ENCODE measurements around the gene ZNF668. TPM values are rescaled to one million over a fixed set of nuclear protein-coding genes. Genes with fewer than 3 reads are reported as not detected.
"Not testable (repeated sequence)": the region's sequence is repeated elsewhere in the genome, so short reads cannot be mapped to it uniquely, and the experiment has no call there.

The ZNF668 gene
- polyA plus RNA-seq, 1 donor: 8.7 TPM

GRCh38 chr16:31100876-31101641, 27.0 kb upstream of the ZNF668 start:
- not testable (repeated sequence) for DNase-seq (ENCODE audit: low read depth)

DNA sequence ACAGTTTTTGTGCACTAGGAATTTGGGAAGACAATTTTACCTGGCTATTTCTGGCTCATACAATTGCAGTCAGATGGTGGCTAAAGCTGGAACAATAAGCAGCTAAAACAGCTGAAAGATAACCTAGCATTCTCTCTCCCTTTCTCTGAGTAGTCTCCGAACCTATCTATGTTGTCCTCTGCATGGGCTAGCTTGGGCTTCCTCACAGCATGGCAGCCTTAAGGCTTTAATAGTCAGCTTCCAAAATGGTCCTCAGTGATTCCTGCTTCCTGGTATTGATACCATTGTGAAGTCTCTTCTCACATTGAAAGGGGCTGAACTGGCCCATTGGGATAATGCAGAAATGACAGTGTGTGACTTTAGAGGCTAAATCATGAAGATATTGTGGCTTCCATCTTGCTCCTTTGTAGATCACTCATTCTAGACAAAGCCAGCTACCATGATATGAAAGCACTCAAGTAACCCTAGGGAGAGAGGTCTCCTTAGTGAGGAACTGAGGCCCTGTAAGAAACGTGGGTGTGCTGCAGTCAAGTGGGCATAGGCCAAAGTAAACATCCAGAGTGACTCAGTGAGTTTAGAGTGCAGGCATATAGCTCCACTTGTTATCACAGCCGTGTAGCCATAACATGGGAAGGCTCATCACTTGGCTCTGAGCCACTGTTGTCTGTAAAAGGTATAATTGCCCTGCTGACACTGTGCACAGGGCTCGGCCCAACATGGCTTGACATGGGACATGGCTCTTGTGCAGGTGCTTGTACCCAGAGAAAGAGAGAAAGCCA, 26.0 kb upstream of the ZNF668 start:
- no peak for DNase-seq (ENCODE audit: low read depth)

DNA sequence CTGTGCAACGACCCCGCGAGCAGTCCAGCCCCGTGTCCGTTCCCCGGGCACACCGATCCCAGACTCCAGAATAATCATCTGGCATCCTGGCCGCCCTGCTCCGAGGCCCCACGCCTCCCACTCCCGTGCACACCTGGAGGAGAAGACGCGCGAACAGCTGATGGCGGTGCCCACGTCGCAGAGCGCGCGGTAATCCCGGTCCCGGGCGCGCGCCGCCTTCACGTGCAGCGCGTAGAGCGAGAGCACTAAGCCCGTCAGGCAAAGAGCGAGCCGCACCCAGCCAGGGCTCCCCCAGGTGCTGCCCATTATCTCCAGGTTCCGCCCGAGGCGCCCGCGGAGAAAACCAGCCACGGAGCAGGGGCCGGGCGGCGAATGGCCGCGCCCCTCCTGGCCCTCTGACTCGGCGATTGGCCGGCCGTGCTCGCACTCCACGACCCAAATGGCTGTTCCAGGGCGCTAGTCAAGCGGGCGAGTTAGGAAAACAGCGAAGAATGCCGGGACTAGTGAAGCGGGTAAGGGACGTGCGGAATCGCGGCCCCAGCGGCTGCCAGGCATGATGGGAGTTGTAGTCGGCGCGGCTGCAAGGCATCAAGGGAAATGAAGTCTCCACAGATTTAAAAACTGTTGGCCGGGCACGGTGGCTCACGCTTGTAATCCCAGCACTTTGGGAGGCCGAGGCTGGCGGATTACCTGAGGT, 20.5 kb upstream of the ZNF668 start, which contains the start of gene VKORC1:
Gene VKORC1, minus strand, starts transcription at position 374 of the 697 bp plus-strand sequence. Its CDS starts 68 bp downstream, at position 306.
- DNase-seq (ENCODE audit: low read depth): peak; percentile 88

DNA sequence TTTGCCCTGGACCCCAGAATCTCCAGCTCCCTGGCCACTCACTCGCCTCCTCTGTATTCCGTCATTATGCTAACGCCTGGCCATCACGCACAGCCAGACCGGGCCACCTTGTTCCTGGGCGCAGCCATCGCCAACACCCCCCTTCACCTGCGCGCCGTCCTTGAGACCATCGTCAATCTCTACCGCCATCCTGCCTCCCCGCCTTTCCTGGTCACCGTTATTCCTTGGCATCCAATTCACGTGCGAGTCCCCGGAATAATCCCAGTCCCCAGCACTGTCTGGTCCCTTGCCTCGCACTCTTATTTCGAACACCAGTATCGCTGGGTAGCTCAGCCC, 20.0 kb upstream of the ZNF668 start:
- DNase-seq (ENCODE audit: low read depth): no peak

DNA sequence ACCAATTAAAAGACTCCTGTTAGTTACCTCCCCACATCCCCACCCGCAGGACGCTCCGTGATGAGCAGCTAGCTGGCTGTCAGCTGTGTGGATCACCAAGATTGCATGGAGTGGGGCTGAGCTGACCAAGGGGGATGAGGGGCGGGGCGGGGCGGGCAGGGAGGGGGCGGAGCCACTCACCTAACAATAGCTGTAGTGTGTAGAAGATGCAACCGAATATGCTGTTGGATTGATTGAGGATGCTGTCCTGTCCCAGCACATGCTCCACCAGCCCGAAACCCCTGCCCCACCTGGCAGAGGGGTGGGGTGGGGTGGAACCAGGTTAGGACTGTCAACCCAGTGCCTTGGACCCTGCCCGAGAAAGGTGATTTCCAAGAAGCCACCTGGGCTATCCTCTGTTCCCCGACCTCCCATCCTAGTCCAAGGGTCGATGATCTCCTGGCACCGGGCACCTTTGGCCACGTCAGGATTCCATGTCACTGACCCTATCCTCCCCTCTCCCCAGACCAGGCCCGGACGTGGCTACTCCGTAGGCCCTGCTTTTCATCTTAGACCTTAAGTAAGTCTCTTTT, 19.2 kb upstream of the ZNF668 start:
- DNase-seq (ENCODE audit: low read depth): no peak

DNA sequence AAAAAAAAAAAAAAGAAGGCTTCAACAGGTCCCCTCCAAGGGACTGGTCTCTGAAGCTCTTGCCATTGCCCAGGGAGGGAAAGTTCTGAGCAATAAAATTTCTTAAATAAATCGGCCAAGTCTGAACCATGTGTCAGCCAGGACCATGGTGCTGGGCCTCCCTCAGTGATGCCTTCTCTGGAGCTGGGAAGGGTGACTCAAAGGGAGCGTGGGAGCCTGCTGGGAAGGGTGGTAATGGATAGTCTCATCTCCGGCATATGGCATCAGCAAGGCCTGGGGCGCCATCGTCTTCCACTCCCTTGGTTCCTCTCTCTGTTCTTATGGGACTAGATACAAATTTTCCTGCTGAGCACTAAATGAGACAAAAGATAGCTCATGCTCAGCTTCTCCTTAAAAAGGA, 18.3 kb upstream of the ZNF668 start:
- no peak for DNase-seq (ENCODE audit: low read depth)

GRCh38 chr16:31090540-31090939, 16.5 kb upstream of the ZNF668 start:
- no peak for DNase-seq (ENCODE audit: low read depth)

- DNase-seq (ENCODE audit: low read depth): no peak
Observed at GRCh38 chr16:31089199-31089598, 15.2 kb upstream of the ZNF668 start.

DNA sequence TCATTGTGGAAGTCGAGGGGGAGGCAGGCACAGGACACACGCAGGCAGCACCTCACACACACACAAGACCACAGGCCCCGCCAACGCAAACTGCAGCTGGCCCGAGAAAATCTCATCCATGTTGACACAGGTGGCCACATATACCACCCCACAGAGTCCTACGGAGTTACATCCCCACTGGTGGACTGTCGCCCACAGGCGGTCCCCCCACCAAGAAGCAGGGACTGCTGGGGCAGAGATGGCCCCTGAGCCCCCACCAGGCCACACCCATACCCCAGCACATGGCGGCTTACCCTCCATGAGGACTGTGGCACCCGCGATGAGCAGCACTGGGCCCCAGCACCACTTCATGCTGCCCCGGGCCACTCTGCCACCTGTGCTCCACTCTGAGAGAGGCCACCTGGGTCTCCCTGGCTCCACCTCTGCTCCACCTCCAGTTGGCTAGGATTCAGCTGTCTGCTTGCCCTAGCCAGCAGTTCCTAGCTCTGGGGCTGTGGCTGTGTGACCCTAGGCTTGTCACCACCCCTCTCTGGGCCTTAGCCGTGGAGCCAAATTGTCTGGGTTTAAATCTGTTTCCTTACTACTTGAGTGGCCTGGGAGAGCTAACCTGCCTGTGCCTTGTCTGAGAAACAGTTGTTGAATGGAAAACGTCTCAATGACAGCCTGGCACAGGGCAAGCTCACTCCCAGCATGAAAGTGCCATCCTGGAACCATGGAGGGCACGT, 14.6 kb upstream of the ZNF668 start, which contains the start of gene PRSS53:
Gene PRSS53, minus strand, starts transcription at position 485 of the 725 bp plus-strand sequence. Its CDS starts 134 bp downstream, at position 351.
- DNase-seq (ENCODE audit: low read depth): no peak

DNA sequence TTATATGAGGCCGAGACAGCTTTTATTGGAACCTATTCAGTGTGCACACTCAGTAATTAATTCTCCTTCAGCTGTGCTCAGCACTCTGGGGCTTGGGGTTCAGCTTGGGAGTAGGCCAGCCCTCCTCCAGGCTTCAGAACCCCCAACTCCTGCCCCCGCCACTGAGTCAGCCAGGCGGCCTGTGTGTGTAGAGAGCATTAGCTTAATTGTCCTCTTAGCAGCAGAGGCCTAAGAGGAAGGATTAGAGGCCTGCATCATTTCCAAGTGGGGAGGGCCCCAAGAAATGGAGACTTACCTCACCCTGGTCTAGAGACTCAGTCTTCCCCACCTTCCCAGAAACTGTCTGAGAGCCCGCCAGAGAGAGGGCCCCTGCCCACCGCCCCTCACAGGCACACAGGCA, 13.9 kb upstream of the ZNF668 start:
- no peak for DNase-seq (ENCODE audit: low read depth)

- no peak for DNase-seq (ENCODE audit: low read depth)
Observed at GRCh38 chr16:31087481-31087880, 13.4 kb upstream of the ZNF668 start.

GRCh38 chr16:31086629-31086906, 12.5 kb upstream of the ZNF668 start:
- no peak for DNase-seq (ENCODE audit: low read depth)

GRCh38 chr16:31085873-31086628, 12.0 kb upstream of the ZNF668 start:
- no peak for DNase-seq (ENCODE audit: low read depth)

- DNase-seq (ENCODE audit: low read depth): no peak
Observed at GRCh38 chr16:31085411-31085810, 11.4 kb upstream of the ZNF668 start.

GRCh38 chr16:31084584-31085302, 10.7 kb upstream of the ZNF668 start:
- no peak for DNase-seq (ENCODE audit: low read depth)

DNA sequence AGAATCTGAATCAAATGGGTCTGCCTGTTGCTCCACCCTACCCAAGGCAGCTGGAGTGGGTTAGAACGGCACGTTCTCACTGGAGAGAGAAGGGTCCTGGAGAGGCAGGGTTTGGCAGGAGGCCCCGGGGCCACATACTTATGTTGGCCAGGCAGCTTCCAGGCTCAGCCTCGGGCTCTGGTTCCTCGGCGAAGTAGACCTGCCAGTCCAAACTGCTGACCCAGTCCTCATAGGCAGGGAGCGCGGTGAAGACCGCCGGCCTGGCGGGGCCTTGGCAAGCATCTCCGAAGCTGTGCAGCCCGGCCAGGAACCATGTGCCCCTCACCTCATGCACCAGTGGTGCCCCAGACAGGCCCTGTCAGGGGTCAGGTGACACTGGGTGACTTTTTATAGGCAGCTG, 9.9 kb upstream of the ZNF668 start:
- DNase-seq (ENCODE audit: low read depth): no peak

- DNase-seq (ENCODE audit: low read depth): no peak
Observed at GRCh38 chr16:31083556-31083955, 9.5 kb upstream of the ZNF668 start.

DNA sequence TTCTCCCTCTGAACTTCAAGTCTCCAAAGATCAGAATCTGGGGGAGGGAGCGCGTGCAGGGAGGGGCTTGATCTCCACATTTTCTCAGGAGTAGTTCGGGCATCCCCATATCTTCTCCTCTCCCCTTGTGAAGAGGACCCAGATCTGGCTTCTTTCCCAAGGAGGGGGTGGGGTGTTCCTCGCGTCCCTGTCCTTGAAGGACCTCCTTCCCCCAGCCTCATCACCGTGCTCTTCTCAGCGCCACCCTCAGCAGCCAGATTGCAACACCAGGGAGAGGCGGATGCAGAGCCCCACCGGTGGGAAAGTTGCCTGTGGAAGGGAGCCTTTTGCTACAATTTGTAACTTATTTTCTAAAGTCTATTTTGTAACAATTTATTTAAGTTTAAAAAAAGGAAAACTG, 9.0 kb upstream of the ZNF668 start:
- DNase-seq (ENCODE audit: low read depth): no peak

DNA sequence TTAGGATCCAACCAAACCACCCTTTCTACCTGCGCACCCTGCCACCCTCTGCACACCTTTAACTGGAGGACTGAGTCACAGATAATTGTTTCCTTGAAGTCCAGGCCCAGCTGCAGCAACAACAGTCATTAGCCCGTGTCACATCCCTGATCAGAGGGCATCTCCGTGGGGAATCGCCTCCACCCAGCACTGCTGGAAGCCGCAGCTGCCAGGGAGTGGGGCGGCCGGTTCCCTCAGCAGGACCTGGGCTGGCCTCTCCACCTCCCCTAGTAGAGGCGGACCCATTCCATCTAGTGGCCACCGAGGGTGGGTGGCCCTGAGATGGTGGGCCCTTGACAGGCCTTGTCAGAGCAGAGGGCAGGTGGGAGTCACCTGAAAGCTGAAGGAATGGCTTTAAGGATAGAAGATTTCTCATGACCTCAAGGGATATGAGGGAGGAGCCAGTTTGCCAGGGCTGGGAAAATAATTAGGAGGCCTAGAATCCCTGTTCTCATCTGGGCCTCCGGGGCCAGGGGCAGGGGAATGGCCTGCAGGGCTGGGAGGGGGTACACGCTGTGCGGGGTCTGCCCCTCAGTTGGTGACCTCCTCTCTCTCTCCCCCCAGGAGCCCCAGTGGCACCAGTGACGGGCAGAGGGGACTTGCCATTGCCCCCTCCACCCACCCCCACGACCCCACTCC, 8.5 kb upstream of the ZNF668 start:
- no peak for DNase-seq (ENCODE audit: low read depth)
